ENCODE measurements around the gene TLE6. TPM values are rescaled to one million over a fixed set of nuclear protein-coding genes. Genes with fewer than 3 reads are reported as not detected.

Gene TLE6
- total and polyA plus RNA-seq, 2 of the 8 experiments (the other 6 are each of a cell fraction or from before 2014, with no cell fraction given): 2.5 to 2.9 TPM

GRCh38 chr19:2933490-2933910 lies 43.9 kb upstream of the TLE6 start:
- no peak for DNase-seq (ENCODE audit: low read depth in 1 of 2, low spot score in 2 of 2)
- H3K36me3 ChIP-seq (ENCODE audit: control insufficient read depth in 2 of 4, insufficient read depth in 4 of 4, low read length in 3 of 4): peaks cover 6 to 53% (median 28%) of the 10 kb centered on the region in 4 experiments; a peak in 7 of 8 replicates
- H3K4me3 ChIP-seq (ENCODE audit: extremely low read depth in 1 of 4, insufficient read depth in 2 of 4, low read depth in 3 of 4, low read length in 4 of 4): peak overlapping the region in 1 of 4 experiments; percentile 27; a peak in 1 of 8 replicates
- H2BK120ac ChIP-seq (replicated peaks; ENCODE audit: low read depth, low read length): no peak overlapping the region
- H3K79me1 ChIP-seq (ENCODE audit: low read depth, low read length): no peaks in the 10 kb centered on the region
- no peak overlapping the region for H2BK5ac ChIP-seq (ENCODE audit: low read depth, low read length)
- no peak overlapping the region for H2AFZ ChIP-seq (ENCODE audit: low read length)
- 94% methylated on average over 18 of the region's 18 CpGs; no CpG with 5 or more reads in 1 of the 2 experiments for WGBS, 2 experiments (ENCODE audit: extremely low coverage in 1 of 2, insufficient coverage in 1 of 2, insufficient read length in 1 of 2, insufficient replicate concordance in 2 of 2, low coverage in 1 of 2, low lambda C conversion rate in 2 of 2, missing lambda C conversion rate in 1 of 2)
- H3K56ac ChIP-seq (replicated peaks; ENCODE audit: insufficient read length, low read depth, low read length): no peak overlapping the region
- no peaks in the 10 kb centered on the region for H3K79me2 ChIP-seq (ENCODE audit: control insufficient read depth in 1 of 2, insufficient read depth in 2 of 2, low read length in 2 of 2)
- no peak overlapping the region for H2BK20ac ChIP-seq (ENCODE audit: low read length)
- FAIRE-seq: no peak
- no peak overlapping the region for H4K5ac ChIP-seq (ENCODE audit: insufficient read length, low read depth, low read length)
- no peak overlapping the region for H3K14ac ChIP-seq (ENCODE audit: insufficient read length)
- TF ChIP-seq FOSL1 (IDR thresholded peaks at IDR 0.05; ENCODE audit: insufficient read depth, low read depth, low read length) (no peak), NANOG (IDR thresholded peaks at IDR 0.05; ENCODE audit: insufficient read depth, low read depth, low read length, poor library complexity, severe bottlenecking) (no peak), SP2 (IDR thresholded peaks at IDR 0.05; ENCODE audit: low read length) (no peak), KDM1A (IDR thresholded peaks at IDR 0.05; ENCODE audit: borderline replicate concordance, low read length) (peak; percentile 78; the same call in 1 of the 2 replicates), ATF3 (IDR thresholded peaks at IDR 0.05; ENCODE audit: insufficient read depth, low read depth, low read length) (no peak), CEBPB (IDR thresholded peaks at IDR 0.05; ENCODE audit: low read depth, low read length) (no peak)
- no peaks in the 10 kb centered on the region for H4K20me1 ChIP-seq (replicated peaks in 1 of 2; ENCODE audit: control insufficient read depth in 1 of 2, insufficient read depth in 2 of 2, low read length in 2 of 2)
- H2BK15ac ChIP-seq (ENCODE audit: low read length): no peak overlapping the region
- H3K27ac ChIP-seq (ENCODE audit: low read depth, low read length): no peak overlapping the region
- H4K91ac ChIP-seq (replicated peaks; ENCODE audit: insufficient read length, low read length): no peak overlapping the region
- no peak overlapping the region for H2AK5ac ChIP-seq (ENCODE audit: low read depth, low read length)
- no peak overlapping the region for H3K4me2 ChIP-seq (ENCODE audit: insufficient read depth in 1 of 2, low read depth in 2 of 2, low read length in 2 of 2)
- no peak overlapping the region for H2BK12ac ChIP-seq (ENCODE audit: low read depth, low read length)
- H3K23ac ChIP-seq (ENCODE audit: insufficient read length): no peak overlapping the region
- H3K23me2 ChIP-seq (ENCODE audit: low read depth, low read length): no peaks in the 10 kb centered on the region
- no peak overlapping the region for H4K8ac ChIP-seq (ENCODE audit: extremely low read depth, insufficient read depth, low read length)
- H3K9me3 ChIP-seq (ENCODE audit: insufficient read depth in 2 of 2, low read depth in 1 of 2, low read length in 1 of 2): peaks cover 46 to 57% of the 10 kb centered on the region in 2 experiments
- H3K4ac ChIP-seq (replicated peaks; ENCODE audit: insufficient read length, low read depth, low read length): no peak overlapping the region
- POLR2A ChIA-PET (ENCODE audit: partially characterized antibody): no interaction called here
- no peak overlapping the region for H3K18ac ChIP-seq (ENCODE audit: extremely low read depth, low read length)
- no peak overlapping the region for H3K9ac ChIP-seq (replicated peaks in 1 of 4; ENCODE audit: extremely low read depth in 1 of 4, low read depth in 3 of 4, low read length in 3 of 4)
- H3K4me1 ChIP-seq (replicated peaks in 1 of 4; ENCODE audit: control insufficient read depth in 3 of 4, insufficient read depth in 4 of 4, low read length in 3 of 4): no peaks in the 10 kb centered on the region
- H3K27me3 ChIP-seq (replicated peaks in 1 of 4; ENCODE audit: control insufficient read depth in 3 of 4, extremely low read depth in 1 of 4, insufficient read depth in 3 of 4, low read length in 3 of 4): no peaks in the 10 kb centered on the region
- CTCF ChIA-PET (ENCODE audit: partially characterized antibody): no interaction called here
